Psoas muscle (tissue), 8 donors: ENCODE measurements around the gene ZBTB7C. TPM values are rescaled to one million over a fixed set of nuclear protein-coding genes. Genes with fewer than 3 reads are reported as not detected.

Source experiments
- ATAC-seq, 4 donors: fragments of 200-7000 bp; cut with Tn5 transposase; one replicate each; pipeline ENCODE4 v1.9.1; 2020; ENCODE audit warnings: moderate library complexity in 3 of 4, mild to moderate bottlenecking in 2 of 4
- DNase-seq, 2 donors: peaks; one replicate each; pipeline ENCODE4 v3.0.0-alpha.2; 2020
- H3K27ac ChIP-seq: fragments of 200-600 bp; one replicate; pipeline ENCODE4 v1.8.0; 2022
- H3K27me3 ChIP-seq, 3 donors: fragments of 200-600 bp in 1 of 3; one replicate each; pipeline versions ENCODE4 v1.6.1 to v1.8.0; 2013 to 2022; ENCODE audit warnings: low read length in 2 of 3, mild to moderate bottlenecking in 2 of 3, moderate library complexity in 1 of 3; ENCODE audit not compliant: insufficient read depth in 3 of 3
- H3K36me3 ChIP-seq, 2 donors: fragments of 200-600 bp in 1 of 2; one replicate each; pipeline versions ENCODE4 v1.6.1 to v1.8.0; 2013 to 2022; ENCODE audit warnings: low read depth in 1 of 2, mild to moderate bottlenecking in 1 of 2, moderate library complexity in 1 of 2; ENCODE audit not compliant: insufficient read depth in 1 of 2
- H3K4me1 ChIP-seq: fragments of 200-600 bp; one replicate; pipeline ENCODE4 v1.8.0; 2022
- H3K4me3 ChIP-seq: fragments of 200-600 bp; one replicate; pipeline ENCODE4 v1.8.0; 2022; ENCODE audit warnings: mild to moderate bottlenecking
- H3K9me3 ChIP-seq: fragments of 200-600 bp; one replicate; pipeline ENCODE4 v1.8.0; 2022
- WGBS, 3 donors: extraction: QIAGEN DNeasy Blood & Tissue Kit; methylation state at CpG; one replicate each; pipeline versions ENCODE4 v1.1.6 to v1.1.7; 2013; 5-methylcytosine and 5-hydroxymethylcytosine counted together
- intact Hi-C, 2 donors: fragments of 100-400 bp; cut with DNase I; formaldehyde crosslinking; loops; one replicate each; pipeline versions ENCODE4 v1.11.0 to v1.14.2; 2022
- polyA plus RNA-seq, 3 donors: library from polyadenylated mRNA; stranded (reverse); fragments of 200-250 nt; gene quantifications; one replicate each; pipeline ENCODE4 v1.2.3, GENCODE V29; 2013
- total RNA-seq, 4 donors: library from RNA; stranded (reverse); fragmentation: NEBNext Ultra II Directional in 2 of 4; extraction: Animal tissue kit (Norgen Biotek cat#: 25700) in 2 of 4; gene quantifications; one replicate each; pipeline versions ENCODE4 v1.2.1 to v1.2.4, GENCODE V29; 2021 to 2023
- TF ChIP-seq, protein P1 (sequence below): fragments of 200-600 bp; IDR thresholded peaks from one replicate; pipeline ENCODE4 v1.8.0; 2022; ENCODE audit warnings: antibody characterized with exemption
- donor health status: healthy with polysubstance abuse.
- donor health status: DM: no; HTN: no; CAD: no; lungs with moderate emphysema.
- donor health status: Bipolar disorder and iron deficiency.
- donor health status: healthy.
- donor health status: DM: yes; HTN: yes; CAD: no.
- donor health status: DM: no; HTN: no; CAD: no.
- donor health status: DM: no; HTN: no; CAD: no.
- donor health status: DM: yes; HTN: yes; CAD: no.

ZBTB7C gene
- total and polyA plus RNA-seq, 7 donors, result 0.34 to 2.9 (median 0.78) TPM

GRCh38 chr18:48394176-48394575, 15.0 kb downstream of the ZBTB7C start:
- H3K36me3 ChIP-seq, result no peaks in the 10 kb centered on the region
- TF ChIP-seq, protein P1, sequence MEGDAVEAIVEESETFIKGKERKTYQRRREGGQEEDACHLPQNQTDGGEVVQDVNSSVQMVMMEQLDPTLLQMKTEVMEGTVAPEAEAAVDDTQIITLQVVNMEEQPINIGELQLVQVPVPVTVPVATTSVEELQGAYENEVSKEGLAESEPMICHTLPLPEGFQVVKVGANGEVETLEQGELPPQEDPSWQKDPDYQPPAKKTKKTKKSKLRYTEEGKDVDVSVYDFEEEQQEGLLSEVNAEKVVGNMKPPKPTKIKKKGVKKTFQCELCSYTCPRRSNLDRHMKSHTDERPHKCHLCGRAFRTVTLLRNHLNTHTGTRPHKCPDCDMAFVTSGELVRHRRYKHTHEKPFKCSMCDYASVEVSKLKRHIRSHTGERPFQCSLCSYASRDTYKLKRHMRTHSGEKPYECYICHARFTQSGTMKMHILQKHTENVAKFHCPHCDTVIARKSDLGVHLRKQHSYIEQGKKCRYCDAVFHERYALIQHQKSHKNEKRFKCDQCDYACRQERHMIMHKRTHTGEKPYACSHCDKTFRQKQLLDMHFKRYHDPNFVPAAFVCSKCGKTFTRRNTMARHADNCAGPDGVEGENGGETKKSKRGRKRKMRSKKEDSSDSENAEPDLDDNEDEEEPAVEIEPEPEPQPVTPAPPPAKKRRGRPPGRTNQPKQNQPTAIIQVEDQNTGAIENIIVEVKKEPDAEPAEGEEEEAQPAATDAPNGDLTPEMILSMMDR, result no peak
- no peak for DNase-seq
- ATAC-seq, result no peak
- peaks cover 0 to 10% (median 3%) of the 10 kb centered on the region in 3 donors for H3K27me3 ChIP-seq
- intact Hi-C loops, result no loop called here
- no peak overlapping the region for H3K27ac ChIP-seq
- H3K4me1 ChIP-seq, result no peaks in the 10 kb centered on the region
- no peaks in the 10 kb centered on the region for H3K9me3 ChIP-seq
- no peak overlapping the region for H3K4me3 ChIP-seq
- 81 to 85% (median 84%) methylated on average over 5 of the region's 5 CpGs for WGBS, 3 donors

DNA sequence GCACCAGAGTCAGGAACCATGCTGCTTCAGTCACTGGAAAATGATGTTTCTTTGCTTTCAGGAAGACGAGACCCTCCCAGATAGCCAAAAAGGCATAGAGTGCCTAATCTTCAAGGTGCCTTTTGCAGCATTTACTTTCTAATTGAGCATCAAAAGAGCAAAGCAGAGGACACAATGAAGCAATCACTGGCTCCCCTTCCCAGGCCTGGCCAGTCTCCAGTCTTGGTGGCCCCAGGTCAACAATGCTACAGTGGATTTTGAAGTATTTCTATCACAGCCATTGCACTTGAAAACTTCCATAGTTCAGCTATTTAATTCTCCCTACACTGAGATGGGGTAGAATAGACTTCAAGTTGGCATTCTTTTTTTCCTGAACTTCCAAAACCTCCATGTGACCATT, 15.4 kb downstream of the ZBTB7C start:
- H3K4me1 ChIP-seq, result no peaks in the 10 kb centered on the region
- 81 to 100% (median 82%) methylated on average over 1 of the region's 1 CpG for WGBS, 3 donors
- intact Hi-C loops, result no loop called here

DNA sequence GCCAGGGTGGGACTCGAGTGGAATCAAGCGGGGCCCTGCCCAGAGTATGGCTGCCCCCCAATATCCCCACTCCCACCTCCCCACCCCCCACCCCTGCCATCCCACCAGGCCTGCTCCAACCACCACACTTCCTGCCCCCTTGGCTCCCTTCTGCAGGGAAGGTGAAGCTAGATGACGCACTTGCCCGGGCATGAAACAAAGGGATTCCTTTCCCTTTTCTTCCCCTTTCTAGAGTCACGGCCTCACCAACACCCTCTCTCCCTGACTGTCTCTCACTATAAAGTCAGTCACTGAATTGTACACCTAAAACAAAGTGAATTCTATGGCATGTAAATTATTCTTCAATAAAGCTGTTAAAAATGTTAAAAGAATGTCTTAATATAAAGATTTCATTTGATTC, 16.0 kb downstream of the ZBTB7C start:
- H3K27ac ChIP-seq, result no peak overlapping the region
- WGBS, 3 donors, result 81 to 87% (median 82%) methylated on average over 5 of the region's 5 CpGs
- no peaks in the 10 kb centered on the region for H3K4me1 ChIP-seq

More for the DNA sequence above, 15.4 kb downstream of the ZBTB7C start:
- H3K27me3 ChIP-seq, result peaks cover 0 to 10% (median 3%) of the 10 kb centered on the region in 3 donors
- no peak for ATAC-seq
- H3K27ac ChIP-seq, result no peak overlapping the region
- no peak for DNase-seq
- no peaks in the 10 kb centered on the region for H3K9me3 ChIP-seq
- H3K36me3 ChIP-seq, result no peaks in the 10 kb centered on the region
- H3K4me3 ChIP-seq, result no peak overlapping the region
- TF ChIP-seq, protein P1, result no peak

GRCh38 chr18:48392268-48392667, 16.9 kb downstream of the ZBTB7C start:
- no peaks in the 10 kb centered on the region for H3K36me3 ChIP-seq
- WGBS, 3 donors, result 46 to 58% (median 47%) methylated on average over 1 of the region's 1 CpG
- H3K4me3 ChIP-seq, result no peak overlapping the region
- H3K4me1 ChIP-seq, result no peaks in the 10 kb centered on the region
- H3K9me3 ChIP-seq, result no peaks in the 10 kb centered on the region
- intact Hi-C loops, result no loop called here
- peaks cover 0 to 10% (median 0%) of the 10 kb centered on the region in 3 donors for H3K27me3 ChIP-seq
- H3K27ac ChIP-seq, result no peak overlapping the region
- no peak for DNase-seq
- TF ChIP-seq, protein P1, result no peak
- no peak for ATAC-seq

More for the DNA sequence above, 16.0 kb downstream of the ZBTB7C start:
- Histone ChIP-seq H3K9me3 (no peaks in the 10 kb centered on the region), H3K4me3 (no peak overlapping the region), H3K27me3 (peaks cover 0 to 10% (median 3%) of the 10 kb centered on the region in 3 donors), H3K36me3 (no peaks in the 10 kb centered on the region)
- ATAC-seq, result no peak
- DNase-seq, result no peak
- TF ChIP-seq, protein P1, result no peak
- intact Hi-C loops, result no loop called here

DNA sequence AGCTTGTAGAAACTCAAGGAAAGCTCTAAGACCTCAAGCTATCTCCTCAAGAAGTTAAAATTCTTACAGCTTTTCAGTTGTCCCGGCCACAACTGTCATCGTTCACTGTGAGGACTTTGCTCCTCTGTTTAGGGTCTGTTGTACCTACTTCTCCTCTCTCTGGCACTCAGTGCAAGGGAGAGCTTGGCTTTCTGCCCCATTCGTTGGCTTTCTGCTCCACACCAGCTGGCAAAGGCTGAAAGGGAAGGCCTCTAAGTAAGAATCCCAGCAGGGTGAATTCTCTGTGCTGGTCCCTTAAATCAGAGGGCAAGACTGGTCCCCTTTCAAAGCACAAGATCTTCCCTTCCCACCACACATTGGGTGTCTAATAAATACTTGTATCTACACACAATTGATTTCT, 17.3 kb downstream of the ZBTB7C start:
- peaks cover 0 to 10% (median 0%) of the 10 kb centered on the region in 3 donors for H3K27me3 ChIP-seq
- no peak for ATAC-seq
- intact Hi-C loops, result no loop called here
- TF ChIP-seq, protein P1, result no peak
- no peak for DNase-seq
- H3K27ac ChIP-seq, result no peak overlapping the region
- no peak overlapping the region for H3K4me3 ChIP-seq
- WGBS, 3 donors, result 38 to 42% (median 38%) methylated on average over 3 of the region's 3 CpGs
- H3K4me1 ChIP-seq, result no peaks in the 10 kb centered on the region
- H3K36me3 ChIP-seq, result no peaks in the 10 kb centered on the region
- no peaks in the 10 kb centered on the region for H3K9me3 ChIP-seq
